HG03175 (cell line): ENCODE results near the gene FOXB2.
"Not testable (repeated sequence)": the region's sequence is repeated elsewhere in the genome, so short reads cannot be mapped to it uniquely, and the experiment has no call there.

Experiments used
- ATAC-seq: cut with Tn5 transposase; IDR thresholded peaks from one replicate; pipeline ENCODE4 v1.9.1; 2021; ENCODE audit warnings: mild to moderate bottlenecking, moderate library complexity; ENCODE audit not compliant: unreplicated experiment

The FOXB2 gene

DNA sequence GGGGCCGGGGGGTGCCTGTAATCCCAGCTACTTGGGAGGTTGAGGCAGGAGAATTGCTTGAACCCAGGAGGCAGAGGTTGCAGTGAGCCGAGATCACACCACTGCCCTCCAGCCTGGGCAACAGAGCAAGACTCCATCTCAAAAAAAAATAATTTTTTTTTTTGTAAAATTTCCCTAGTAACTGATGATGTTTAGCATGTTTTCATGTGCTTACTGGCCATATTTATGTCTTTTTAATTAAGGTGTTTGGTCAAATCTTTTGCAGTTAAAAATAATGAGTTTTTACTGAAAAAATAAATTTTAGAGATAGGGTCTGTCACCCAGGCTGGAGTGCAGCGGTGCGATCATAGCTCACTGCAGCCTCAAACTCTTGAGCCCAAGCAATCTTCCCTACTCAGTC lies 24.3 kb downstream of the FOXB2 start:
- not testable (repeated sequence) for ATAC-seq

DNA sequence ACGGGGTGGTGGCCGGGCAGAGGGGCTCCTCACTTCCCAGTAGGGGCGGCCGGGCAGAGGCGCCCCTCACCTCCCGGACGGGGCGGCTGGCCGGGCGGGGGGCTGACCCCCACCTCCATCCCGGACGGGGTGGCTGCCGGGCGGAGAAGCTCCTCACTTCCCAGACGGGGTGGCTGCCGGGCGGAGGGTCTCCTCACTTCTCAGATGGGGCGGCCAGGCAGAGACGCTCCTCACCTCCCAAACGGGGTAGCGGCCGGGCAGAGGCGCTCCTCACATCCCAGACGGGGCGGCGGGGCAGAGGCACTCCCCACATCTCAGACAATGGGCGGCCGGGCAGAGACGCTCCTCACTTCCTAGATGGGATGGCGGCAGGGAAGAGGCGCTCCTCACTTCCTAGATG lies 41.2 kb downstream of the FOXB2 start:
- ATAC-seq = not testable (repeated sequence)

DNA sequence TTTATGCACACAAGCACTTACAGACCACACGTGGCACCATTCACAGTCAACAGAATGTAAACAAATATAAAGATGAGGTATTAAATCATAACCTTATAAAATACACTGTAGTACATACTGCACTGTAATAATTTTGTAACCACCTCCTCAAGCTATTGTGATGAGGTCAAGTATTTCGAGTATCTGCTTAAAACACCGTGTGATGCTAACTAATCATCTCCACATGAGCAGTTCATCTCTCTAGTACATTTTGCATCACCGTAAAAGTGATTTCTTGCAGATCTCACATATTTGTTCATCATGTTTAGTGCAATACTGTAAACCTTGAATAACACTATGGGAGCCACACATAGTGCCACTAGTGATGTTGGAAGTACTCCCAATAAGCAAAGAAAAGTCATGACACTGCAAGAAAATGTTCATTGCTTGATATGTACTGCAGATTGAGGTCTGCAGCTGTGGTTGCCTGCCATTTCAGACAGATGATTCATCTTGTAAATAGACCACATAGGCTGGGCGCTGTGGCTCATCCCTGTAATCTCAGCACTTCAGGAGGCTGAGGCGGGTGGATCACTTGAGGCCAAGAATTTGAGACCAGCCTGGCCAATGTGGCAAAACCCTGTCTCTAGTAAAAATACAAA lies 44.3 kb downstream of the FOXB2 start:
- no peak for ATAC-seq

DNA sequence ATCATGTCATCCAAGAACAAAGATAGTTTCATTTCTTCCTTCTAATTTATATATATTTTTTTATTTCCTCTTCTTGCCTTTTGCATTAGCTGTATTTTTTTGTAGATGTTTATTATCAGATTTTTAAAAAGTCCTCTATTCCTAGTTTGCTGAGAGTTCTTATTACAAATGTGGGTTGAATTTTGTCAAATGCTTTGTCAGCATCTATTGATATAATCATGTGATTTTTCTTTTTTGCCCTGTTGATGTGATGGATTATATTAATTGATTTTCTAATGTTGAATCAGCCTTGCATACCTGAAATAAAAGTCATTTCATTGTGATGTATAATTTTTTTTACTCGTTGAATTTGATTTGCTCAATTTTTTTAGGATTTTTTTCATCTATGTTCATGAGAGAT lies 46.9 kb downstream of the FOXB2 start:
- no peak for ATAC-seq
